ENCODE results near the gene MRPL43.
A peak's percentile ranks its signal among the peaks of the same experiment; 100 is the strongest.

MRPL43 gene

GRCh38 chr10:100970914-100971811 is 16.1 kb downstream of the MRPL43 start:
- H3K79me2 ChIP-seq (ENCODE audit: insufficient read depth, low read length), result no peaks in the 10 kb centered on the region
- H3K4me2 ChIP-seq (ENCODE audit: insufficient read depth, low read length), result no peak overlapping the region
- DNase-seq, result peak; percentile 0
- H3K27ac ChIP-seq (ENCODE audit: low read length), result no peak overlapping the region
- no peaks in the 10 kb centered on the region for H3K9me3 ChIP-seq (ENCODE audit: insufficient read depth, low read length, severe bottlenecking)
- H3K9ac ChIP-seq (ENCODE audit: low read depth, low read length), result no peak overlapping the region
- H3K27me3 ChIP-seq (ENCODE audit: insufficient read depth, low read length, poor library complexity), result no peaks in the 10 kb centered on the region
- no peaks in the 10 kb centered on the region for H3K36me3 ChIP-seq (ENCODE audit: insufficient read depth, low read length)
- no peaks in the 10 kb centered on the region for H4K20me1 ChIP-seq (ENCODE audit: insufficient read depth, low read length)
- H2AFZ ChIP-seq (ENCODE audit: low read depth, low read length), result no peak overlapping the region
- no peak overlapping the region for H3K4me3 ChIP-seq (ENCODE audit: low read depth in 1 of 2, low read length in 2 of 2)
- no peak for ATAC-seq (ENCODE audit: insufficient read depth, low read depth)
- TF ChIP-seq, protein P1, sequence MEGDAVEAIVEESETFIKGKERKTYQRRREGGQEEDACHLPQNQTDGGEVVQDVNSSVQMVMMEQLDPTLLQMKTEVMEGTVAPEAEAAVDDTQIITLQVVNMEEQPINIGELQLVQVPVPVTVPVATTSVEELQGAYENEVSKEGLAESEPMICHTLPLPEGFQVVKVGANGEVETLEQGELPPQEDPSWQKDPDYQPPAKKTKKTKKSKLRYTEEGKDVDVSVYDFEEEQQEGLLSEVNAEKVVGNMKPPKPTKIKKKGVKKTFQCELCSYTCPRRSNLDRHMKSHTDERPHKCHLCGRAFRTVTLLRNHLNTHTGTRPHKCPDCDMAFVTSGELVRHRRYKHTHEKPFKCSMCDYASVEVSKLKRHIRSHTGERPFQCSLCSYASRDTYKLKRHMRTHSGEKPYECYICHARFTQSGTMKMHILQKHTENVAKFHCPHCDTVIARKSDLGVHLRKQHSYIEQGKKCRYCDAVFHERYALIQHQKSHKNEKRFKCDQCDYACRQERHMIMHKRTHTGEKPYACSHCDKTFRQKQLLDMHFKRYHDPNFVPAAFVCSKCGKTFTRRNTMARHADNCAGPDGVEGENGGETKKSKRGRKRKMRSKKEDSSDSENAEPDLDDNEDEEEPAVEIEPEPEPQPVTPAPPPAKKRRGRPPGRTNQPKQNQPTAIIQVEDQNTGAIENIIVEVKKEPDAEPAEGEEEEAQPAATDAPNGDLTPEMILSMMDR (IDR thresholded peaks at IDR 0.05; ENCODE audit: borderline replicate concordance, extremely low read depth, low read length, poor library complexity, severe bottlenecking), result no peak
- TF ChIP-seq EZH2 (IDR thresholded peaks at IDR 0.05; ENCODE audit: borderline replicate concordance, low read depth, low read length, severe bottlenecking), result no peak
- no peaks in the 10 kb centered on the region for H3K4me1 ChIP-seq (ENCODE audit: insufficient read depth, low read length)

GRCh38 chr10:100970076-100970913 is 17.0 kb downstream of the MRPL43 start:
- Histone ChIP-seq H2AFZ (ENCODE audit: low read depth, low read length) (no peak overlapping the region), H3K4me2 (ENCODE audit: insufficient read depth, low read length) (no peak overlapping the region), H3K27me3 (ENCODE audit: insufficient read depth, low read length, poor library complexity) (no peaks in the 10 kb centered on the region), H3K27ac (ENCODE audit: low read length) (no peak overlapping the region), H3K36me3 (ENCODE audit: insufficient read depth, low read length) (peaks cover 7% of the 10 kb centered on the region; the same call in 1 of the 2 replicates), H3K4me3 (ENCODE audit: low read depth in 1 of 2, low read length in 2 of 2) (no peak overlapping the region), H4K20me1 (ENCODE audit: insufficient read depth, low read length) (no peaks in the 10 kb centered on the region), H3K79me2 (ENCODE audit: insufficient read depth, low read length) (no peaks in the 10 kb centered on the region), H3K9me3 (ENCODE audit: insufficient read depth, low read length, severe bottlenecking) (no peaks in the 10 kb centered on the region), H3K9ac (ENCODE audit: low read depth, low read length) (no peak overlapping the region), H3K4me1 (ENCODE audit: insufficient read depth, low read length) (no peaks in the 10 kb centered on the region)
- DNase-seq, result peak; percentile 3
- no peak for ATAC-seq (ENCODE audit: insufficient read depth, low read depth)
- no peak for TF ChIP-seq EZH2 (IDR thresholded peaks at IDR 0.05; ENCODE audit: borderline replicate concordance, low read depth, low read length, severe bottlenecking)
- TF ChIP-seq, protein P1 (IDR thresholded peaks at IDR 0.05; ENCODE audit: borderline replicate concordance, extremely low read depth, low read length, poor library complexity, severe bottlenecking), result no peak

GRCh38 chr10:100969187-100970075 is 17.9 kb downstream of the MRPL43 start, which contains the start of gene SEMA4G:
Gene SEMA4G (plus strand): TSS chr10:100969504. CDS start chr10:100972913, 3,409 bp downstream.
- no peak within 1 kb of the TSS for H3K27ac ChIP-seq (ENCODE audit: low read length)
- H3K9me3 ChIP-seq (ENCODE audit: insufficient read depth, low read length, severe bottlenecking), result no peaks in the 10 kb centered on the region
- H3K4me2 ChIP-seq (ENCODE audit: insufficient read depth, low read length), result no peak within 1 kb of the TSS
- H2AFZ ChIP-seq (ENCODE audit: low read depth, low read length), result no peak within 1 kb of the TSS
- no peaks in the 10 kb centered on the region for H3K27me3 ChIP-seq (ENCODE audit: insufficient read depth, low read length, poor library complexity)
- DNase-seq, result peak; percentile 13
- no peak within 1 kb of the TSS for H3K9ac ChIP-seq (ENCODE audit: low read depth, low read length)
- no peak within 1 kb of the TSS for H3K4me3 ChIP-seq (ENCODE audit: low read depth in 1 of 2, low read length in 2 of 2)
- H3K79me2 ChIP-seq (ENCODE audit: insufficient read depth, low read length), result no peaks in the 10 kb centered on the region
- no peaks in the 10 kb centered on the region for H4K20me1 ChIP-seq (ENCODE audit: insufficient read depth, low read length)
- H3K4me1 ChIP-seq (ENCODE audit: insufficient read depth, low read length), result no peaks in the 10 kb centered on the region
- H3K36me3 ChIP-seq (ENCODE audit: insufficient read depth, low read length), result peaks cover 12% of the 10 kb centered on the region; the same call in 1 of the 2 replicates
- TF ChIP-seq, protein P1 (IDR thresholded peaks at IDR 0.05; ENCODE audit: borderline replicate concordance, extremely low read depth, low read length, poor library complexity, severe bottlenecking), result peak; percentile 60
- TF ChIP-seq EZH2 (IDR thresholded peaks at IDR 0.05; ENCODE audit: borderline replicate concordance, low read depth, low read length, severe bottlenecking), result no peak
- ATAC-seq (ENCODE audit: insufficient read depth, low read depth), result peak; percentile 67
